ENCODE results near the gene KRT28. TPM values are rescaled to one million over a fixed set of nuclear protein-coding genes. Genes with fewer than 3 reads are reported as not detected.

Gene KRT28
- total and polyA plus RNA-seq, 2 experiments from 2014 or later: not detected

DNA sequence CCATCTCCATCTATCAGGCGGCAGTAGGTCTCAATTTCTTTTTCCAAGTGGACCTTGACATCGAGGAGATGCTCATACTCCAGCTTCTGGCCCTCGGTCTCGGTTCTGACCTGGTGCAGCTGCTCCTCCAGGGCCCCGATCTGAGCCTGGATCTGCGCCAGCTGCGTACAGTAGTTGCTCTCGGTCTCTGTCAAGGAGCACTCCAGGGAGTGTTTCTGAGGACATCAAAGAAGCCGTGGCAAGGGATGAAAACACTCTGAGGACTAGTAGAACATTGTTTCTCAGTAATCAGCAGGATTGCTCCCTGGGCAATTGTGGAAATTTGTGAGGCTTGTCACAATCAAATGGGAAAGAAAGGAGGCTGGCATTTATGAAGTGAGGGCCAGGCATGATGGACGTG is 5.9 kb downstream of the KRT28 start:
- Mint-ChIP-seq H3K9me3 (no peaks in the 10 kb centered on the region), H3K27me3 (ENCODE audit: insufficient read depth, low read depth, poor library complexity) (peaks cover 2% of the 10 kb centered on the region), H3K4me3 (no peak overlapping the region), H3K36me3 (ENCODE audit: low read depth) (no peaks in the 10 kb centered on the region), H3K4me1 (peaks cover 3% of the 10 kb centered on the region; the same call in 1 of the 3 replicates), H3K27ac (no peak overlapping the region)
- DNase-seq (ENCODE audit: low spot score) (no peak), ATAC-seq (no peak)
- no peak overlapping the region for H2AFZ ChIP-seq
- H3K27ac ChIP-seq (ENCODE audit: low read depth): no peak overlapping the region
- no peak overlapping the region for H3K4me2 ChIP-seq
- no peak overlapping the region for H3K4me3 ChIP-seq
- no peaks in the 10 kb centered on the region for H3K79me2 ChIP-seq (replicated peaks; ENCODE audit: insufficient read depth)
- no peaks in the 10 kb centered on the region for H3F3A ChIP-seq (replicated peaks; ENCODE audit: low read depth)
- H3K36me3 ChIP-seq (ENCODE audit: insufficient read depth): no peaks in the 10 kb centered on the region
- TF ChIP-seq ZNF331 (CRISPR knock-in tag; IDR thresholded peaks at IDR 0.05; ENCODE audit: low read depth) (no peak), ETS1 (IDR thresholded peaks at IDR 0.05) (no peak), ZNF114 (CRISPR knock-in tag; IDR thresholded peaks at IDR 0.05) (no peak), EZH2phosphoT487 (IDR thresholded peaks at IDR 0.05; ENCODE audit: unreplicated experiment) (no peak), EZH2 (IDR thresholded peaks at IDR 0.05; ENCODE audit: low read depth, unreplicated experiment) (no peak)
- TF ChIP-seq, protein P1, sequence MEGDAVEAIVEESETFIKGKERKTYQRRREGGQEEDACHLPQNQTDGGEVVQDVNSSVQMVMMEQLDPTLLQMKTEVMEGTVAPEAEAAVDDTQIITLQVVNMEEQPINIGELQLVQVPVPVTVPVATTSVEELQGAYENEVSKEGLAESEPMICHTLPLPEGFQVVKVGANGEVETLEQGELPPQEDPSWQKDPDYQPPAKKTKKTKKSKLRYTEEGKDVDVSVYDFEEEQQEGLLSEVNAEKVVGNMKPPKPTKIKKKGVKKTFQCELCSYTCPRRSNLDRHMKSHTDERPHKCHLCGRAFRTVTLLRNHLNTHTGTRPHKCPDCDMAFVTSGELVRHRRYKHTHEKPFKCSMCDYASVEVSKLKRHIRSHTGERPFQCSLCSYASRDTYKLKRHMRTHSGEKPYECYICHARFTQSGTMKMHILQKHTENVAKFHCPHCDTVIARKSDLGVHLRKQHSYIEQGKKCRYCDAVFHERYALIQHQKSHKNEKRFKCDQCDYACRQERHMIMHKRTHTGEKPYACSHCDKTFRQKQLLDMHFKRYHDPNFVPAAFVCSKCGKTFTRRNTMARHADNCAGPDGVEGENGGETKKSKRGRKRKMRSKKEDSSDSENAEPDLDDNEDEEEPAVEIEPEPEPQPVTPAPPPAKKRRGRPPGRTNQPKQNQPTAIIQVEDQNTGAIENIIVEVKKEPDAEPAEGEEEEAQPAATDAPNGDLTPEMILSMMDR (conservative IDR thresholded peaks at IDR 0.05; ENCODE audit: low read depth in 2 of 2): no peak
- no peaks in the 10 kb centered on the region for H3K9me2 ChIP-seq (ENCODE audit: insufficient read depth)
- no peaks in the 10 kb centered on the region for H3K27me3 ChIP-seq (ENCODE audit: insufficient read depth)
- no peaks in the 10 kb centered on the region for H4K20me1 ChIP-seq (replicated peaks; ENCODE audit: insufficient read depth)
- no peaks in the 10 kb centered on the region for H3K4me1 ChIP-seq (ENCODE audit: insufficient read depth)

- Histone ChIP-seq H3F3A (replicated peaks; ENCODE audit: low read depth) (no peaks in the 10 kb centered on the region), H3K9me2 (ENCODE audit: insufficient read depth) (no peaks in the 10 kb centered on the region), H3K36me3 (ENCODE audit: insufficient read depth) (no peaks in the 10 kb centered on the region), H3K79me2 (replicated peaks; ENCODE audit: insufficient read depth) (no peaks in the 10 kb centered on the region), H3K4me2 (no peak overlapping the region), H3K4me1 (ENCODE audit: insufficient read depth) (no peaks in the 10 kb centered on the region), H4K20me1 (replicated peaks; ENCODE audit: insufficient read depth) (no peaks in the 10 kb centered on the region), H2AFZ (no peak overlapping the region), H3K27ac (ENCODE audit: low read depth) (no peak overlapping the region), H3K4me3 (no peak overlapping the region), H3K27me3 (ENCODE audit: insufficient read depth) (no peaks in the 10 kb centered on the region)
- H3K4me1 Mint-ChIP-seq: peaks cover 3% of the 10 kb centered on the region; the same call in 1 of the 3 replicates
- no peak; the same call in 2 of the 3 replicates for ATAC-seq
- H3K9me3 Mint-ChIP-seq: no peaks in the 10 kb centered on the region
- H3K27ac Mint-ChIP-seq: no peak overlapping the region
- H3K4me3 Mint-ChIP-seq: no peak overlapping the region
- TF ChIP-seq ETS1 (IDR thresholded peaks at IDR 0.05): no peak
- TF ChIP-seq, protein P1 (conservative IDR thresholded peaks at IDR 0.05; ENCODE audit: low read depth in 2 of 2): peak; percentile 68 to 76
- DNase-seq (ENCODE audit: low spot score): peak; percentile 60
- no peaks in the 10 kb centered on the region for H3K36me3 Mint-ChIP-seq (ENCODE audit: low read depth)
- peaks cover 2% of the 10 kb centered on the region for H3K27me3 Mint-ChIP-seq (ENCODE audit: insufficient read depth, low read depth, poor library complexity)
These were observed 7.8 kb downstream of the KRT28 start for GRCh38 chr17:40791787-40792436.

Data from GM23338 (cell line).